Measurements from ENCODE around the gene SLC39A9. TPM values are rescaled to one million over a fixed set of nuclear protein-coding genes. Genes with fewer than 3 reads are reported as not detected.

Gene SLC39A9
- total and polyA plus RNA-seq, 2 of the 13 experiments (the other 11 are each of a cell fraction or from before 2014, with no cell fraction given), result 46.6 to 69.5 TPM

DNA sequence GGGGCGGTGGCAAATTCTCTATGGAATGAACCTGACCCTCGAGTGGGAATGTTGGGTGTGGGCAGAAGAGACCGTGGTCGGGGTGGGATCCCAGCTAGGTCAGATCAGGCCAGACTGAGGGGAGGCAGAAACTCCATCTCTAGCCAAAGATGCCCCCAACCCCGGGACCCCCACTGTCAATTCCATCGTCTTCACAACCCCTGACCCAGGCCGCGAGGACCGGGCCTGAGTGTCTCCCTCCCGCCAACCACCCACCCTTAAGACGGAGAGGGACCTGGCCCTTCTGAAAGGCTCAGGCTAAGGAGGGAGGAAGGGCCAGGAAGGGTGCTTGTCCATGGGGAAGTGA is 86.8 kb downstream of the SLC39A9 start (continued):
- TF ChIP-seq ZSCAN25 (CRISPR knock-in tag; IDR thresholded peaks at IDR 0.05) (no peak), ZBTB49 (CRISPR knock-in tag; IDR thresholded peaks at IDR 0.05; ENCODE audit: borderline replicate concordance) (no peak), ZNF7 (CRISPR knock-in tag; IDR thresholded peaks at IDR 0.05) (no peak), KLF16 (CRISPR knock-in tag; IDR thresholded peaks at IDR 0.05) (no peak), CHD2 (IDR thresholded peaks at IDR 0.05; ENCODE audit: low read depth, low read length) (no peak), TOPORS (CRISPR knock-in tag; IDR thresholded peaks at IDR 0.05) (no peak)
- TF ChIP-seq, protein P1, sequence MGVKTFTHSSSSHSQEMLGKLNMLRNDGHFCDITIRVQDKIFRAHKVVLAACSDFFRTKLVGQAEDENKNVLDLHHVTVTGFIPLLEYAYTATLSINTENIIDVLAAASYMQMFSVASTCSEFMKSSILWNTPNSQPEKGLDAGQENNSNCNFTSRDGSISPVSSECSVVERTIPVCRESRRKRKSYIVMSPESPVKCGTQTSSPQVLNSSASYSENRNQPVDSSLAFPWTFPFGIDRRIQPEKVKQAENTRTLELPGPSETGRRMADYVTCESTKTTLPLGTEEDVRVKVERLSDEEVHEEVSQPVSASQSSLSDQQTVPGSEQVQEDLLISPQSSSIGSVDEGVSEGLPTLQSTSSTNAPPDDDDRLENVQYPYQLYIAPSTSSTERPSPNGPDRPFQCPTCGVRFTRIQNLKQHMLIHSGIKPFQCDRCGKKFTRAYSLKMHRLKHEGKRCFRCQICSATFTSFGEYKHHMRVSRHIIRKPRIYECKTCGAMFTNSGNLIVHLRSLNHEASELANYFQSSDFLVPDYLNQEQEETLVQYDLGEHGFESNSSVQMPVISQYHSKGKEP (CRISPR knock-in tag; IDR thresholded peaks at IDR 0.05), result no peak
- TF ChIP-seq, protein P2, sequence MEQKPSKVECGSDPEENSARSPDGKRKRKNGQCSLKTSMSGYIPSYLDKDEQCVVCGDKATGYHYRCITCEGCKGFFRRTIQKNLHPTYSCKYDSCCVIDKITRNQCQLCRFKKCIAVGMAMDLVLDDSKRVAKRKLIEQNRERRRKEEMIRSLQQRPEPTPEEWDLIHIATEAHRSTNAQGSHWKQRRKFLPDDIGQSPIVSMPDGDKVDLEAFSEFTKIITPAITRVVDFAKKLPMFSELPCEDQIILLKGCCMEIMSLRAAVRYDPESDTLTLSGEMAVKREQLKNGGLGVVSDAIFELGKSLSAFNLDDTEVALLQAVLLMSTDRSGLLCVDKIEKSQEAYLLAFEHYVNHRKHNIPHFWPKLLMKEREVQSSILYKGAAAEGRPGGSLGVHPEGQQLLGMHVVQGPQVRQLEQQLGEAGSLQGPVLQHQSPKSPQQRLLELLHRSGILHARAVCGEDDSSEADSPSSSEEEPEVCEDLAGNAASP (CRISPR knock-in tag; IDR thresholded peaks at IDR 0.05; ENCODE audit: borderline replicate concordance), result no peak

DNA sequence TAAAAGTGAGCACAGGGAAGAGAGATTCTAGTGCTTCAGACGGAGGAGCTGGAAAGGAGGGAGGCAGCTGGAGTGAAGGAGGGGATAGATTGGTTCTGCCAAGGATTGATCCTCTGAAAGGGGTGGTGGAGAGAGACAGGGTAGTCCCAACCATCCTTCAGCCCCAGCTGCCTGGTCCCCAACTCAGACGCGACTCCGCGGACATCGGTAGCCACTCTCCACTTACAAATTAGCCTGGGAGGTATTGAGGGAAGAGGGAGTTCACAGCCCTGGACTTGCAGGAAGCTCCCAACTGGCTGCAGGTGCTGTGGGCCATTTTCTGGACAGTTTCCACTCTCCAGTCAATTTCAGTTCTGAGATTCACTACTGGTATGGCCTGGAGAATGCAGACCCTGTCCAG is 87.2 kb downstream of the SLC39A9 start:
- peaks cover 16 to 67% of the 10 kb centered on the region in 2 experiments for H3K27me3 ChIP-seq (ENCODE audit: control insufficient read depth in 1 of 2, insufficient read depth in 2 of 2, low read length in 2 of 2)
- no peak overlapping the region for H2AFZ ChIP-seq (ENCODE audit: low read length)
- BruUV-seq (replicated peaks), result no TSS peak
- in situ Hi-C loops (cut with HindIII; ENCODE audit: extremely low pct_ligation_motif_present, low pct_unique_long_range_greater_than_20kb) (no loop called here), intact Hi-C loops (cut with micrococcal nuclease; ENCODE audit: unreplicated experiment) (no loop called here)
- FAIRE-seq (no peak), ATAC-seq (no peak), DNase-seq (ENCODE audit: low spot score) (no peak)
- no peaks in the 10 kb centered on the region for H4K20me1 ChIP-seq (ENCODE audit: insufficient read depth, low read length)
- WGBS (ENCODE audit: low lambda C conversion rate), result 49% methylated on average over 6 of the region's 6 CpGs
- CTCF ChIA-PET (ENCODE audit: low intra/inter-chr PET ratio, low total read pairs), result no interaction called here
- no peak overlapping the region for H3K9ac ChIP-seq (ENCODE audit: insufficient read depth, low read depth, low read length)
- H3K4me1 ChIP-seq (ENCODE audit: insufficient read depth, low read length), result peaks cover 7% of the 10 kb centered on the region; the same call in 1 of the 2 replicates
- no peak overlapping the region for H3K4me2 ChIP-seq (ENCODE audit: low read depth, low read length)
- POLR2A ChIA-PET, result no interaction called here
- no peaks in the 10 kb centered on the region for H3K36me3 ChIP-seq (replicated peaks in 1 of 2; ENCODE audit: control insufficient read depth in 1 of 2, insufficient read depth in 2 of 2, low read length in 2 of 2)
- no peaks in the 10 kb centered on the region for H3K79me2 ChIP-seq (ENCODE audit: insufficient read depth, low read length)
- no peak overlapping the region for H3K27ac ChIP-seq (ENCODE audit: extremely low read length, insufficient read depth, low read length)
- no peak overlapping the region for H3K4me3 ChIP-seq (replicated peaks in 1 of 3; ENCODE audit: insufficient read depth in 1 of 3, low read depth in 2 of 3, low read length in 3 of 3)
- H3K9me3 ChIP-seq (ENCODE audit: low read length), result no peaks in the 10 kb centered on the region
- TF ChIP-seq HNRNPUL1 (IDR thresholded peaks at IDR 0.05; ENCODE audit: low read depth, low read length), result no peak
- TF ChIP-seq TSC22D2 (CRISPR knock-in tag; IDR thresholded peaks at IDR 0.05; ENCODE audit: borderline replicate concordance), result no peak
- TF ChIP-seq, protein P3, sequence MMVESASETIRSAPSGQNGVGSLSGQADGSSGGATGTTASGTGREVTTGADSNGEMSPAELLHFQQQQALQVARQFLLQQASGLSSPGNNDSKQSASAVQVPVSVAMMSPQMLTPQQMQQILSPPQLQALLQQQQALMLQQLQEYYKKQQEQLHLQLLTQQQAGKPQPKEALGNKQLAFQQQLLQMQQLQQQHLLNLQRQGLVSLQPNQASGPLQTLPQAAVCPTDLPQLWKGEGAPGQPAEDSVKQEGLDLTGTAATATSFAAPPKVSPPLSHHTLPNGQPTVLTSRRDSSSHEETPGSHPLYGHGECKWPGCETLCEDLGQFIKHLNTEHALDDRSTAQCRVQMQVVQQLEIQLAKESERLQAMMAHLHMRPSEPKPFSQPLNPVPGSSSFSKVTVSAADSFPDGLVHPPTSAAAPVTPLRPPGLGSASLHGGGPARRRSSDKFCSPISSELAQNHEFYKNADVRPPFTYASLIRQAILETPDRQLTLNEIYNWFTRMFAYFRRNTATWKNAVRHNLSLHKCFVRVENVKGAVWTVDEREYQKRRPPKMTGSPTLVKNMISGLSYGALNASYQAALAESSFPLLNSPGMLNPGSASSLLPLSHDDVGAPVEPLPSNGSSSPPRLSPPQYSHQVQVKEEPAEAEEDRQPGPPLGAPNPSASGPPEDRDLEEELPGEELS (CRISPR knock-in tag; IDR thresholded peaks at IDR 0.05), result no peak
- TF ChIP-seq FLYWCH1 (CRISPR knock-in tag; IDR thresholded peaks at IDR 0.05), result no peak
- TF ChIP-seq, protein P4, sequence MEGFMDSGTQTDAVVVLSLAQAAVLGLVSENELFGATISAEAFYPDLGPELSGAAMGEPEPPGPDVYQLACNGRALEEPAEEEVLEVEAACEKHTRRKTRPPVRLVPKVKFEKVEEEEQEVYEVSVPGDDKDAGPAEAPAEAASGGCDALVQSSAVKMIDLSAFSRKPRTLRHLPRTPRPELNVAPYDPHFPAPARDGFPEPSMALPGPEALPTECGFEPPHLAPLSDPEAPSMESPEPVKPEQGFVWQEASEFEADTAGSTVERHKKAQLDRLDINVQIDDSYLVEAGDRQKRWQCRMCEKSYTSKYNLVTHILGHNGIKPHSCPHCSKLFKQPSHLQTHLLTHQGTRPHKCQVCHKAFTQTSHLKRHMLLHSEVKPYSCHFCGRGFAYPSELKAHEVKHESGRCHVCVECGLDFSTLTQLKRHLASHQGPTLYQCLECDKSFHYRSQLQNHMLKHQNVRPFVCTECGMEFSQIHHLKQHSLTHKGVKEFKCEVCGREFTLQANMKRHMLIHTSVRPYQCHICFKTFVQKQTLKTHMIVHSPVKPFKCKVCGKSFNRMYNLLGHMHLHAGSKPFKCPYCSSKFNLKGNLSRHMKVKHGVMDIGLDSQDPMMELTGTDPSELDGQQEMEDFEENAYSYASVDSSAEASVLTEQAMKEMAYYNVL (CRISPR knock-in tag; IDR thresholded peaks at IDR 0.05; ENCODE audit: borderline replicate concordance), result no peak
- no peak for TF ChIP-seq MAFF (IDR thresholded peaks at IDR 0.05; ENCODE audit: low read depth, low read length)
- no peak for TF ChIP-seq KMT2B (CRISPR knock-in tag; IDR thresholded peaks at IDR 0.05)

Measured in HepG2 (cell line).